IPS-20b (cell line): Measurements from ENCODE around the gene SDS.

ENCODE experiments used
- H3K27ac ChIP-seq: one replicate; pipeline ENCODE4 v1.5.1; 2013; ENCODE audit warnings: low read length
- H3K27me3 ChIP-seq: 2 replicates; pipeline ENCODE4 v1.6.1; 2013; ENCODE audit warnings: mild to moderate bottlenecking, low read length, inconsistent platforms; ENCODE audit not compliant: insufficient read depth
- H3K36me3 ChIP-seq: 2 replicates; pipeline ENCODE4 v1.6.1; 2013; ENCODE audit warnings: low read depth, mild to moderate bottlenecking, inconsistent platforms, low read length, moderate library complexity; ENCODE audit not compliant: insufficient read depth
- H3K4me1 ChIP-seq: 2 replicates; pipeline ENCODE4 v1.6.1; 2013; ENCODE audit warnings: mild to moderate bottlenecking, control low read depth, inconsistent platforms, low read length, moderate library complexity; ENCODE audit not compliant: insufficient read depth
- H3K4me3 ChIP-seq: 2 replicates; pipeline ENCODE4 v1.5.1; 2013; ENCODE audit warnings: mild to moderate bottlenecking, low read length, inconsistent platforms
- H3K9ac ChIP-seq: 2 replicates; pipeline ENCODE4 v1.6.1; 2013; ENCODE audit warnings: low read depth, mild to moderate bottlenecking, inconsistent platforms, low read length, moderate library complexity
- H3K9me3 ChIP-seq: 2 replicates; pipeline ENCODE4 v1.6.1; 2013; ENCODE audit warnings: mild to moderate bottlenecking, low read depth, low read length, inconsistent platforms; ENCODE audit not compliant: insufficient read depth

The SDS gene

GRCh38 chr12:113403435-113404415 is at the start of gene SDS:
SDS (minus strand) TSS chr12:113403887; CDS start chr12:113399708, 4,179 bp downstream.
- H3K9ac ChIP-seq: no peak within 1 kb of the TSS
- no peak within 1 kb of the TSS for H3K4me3 ChIP-seq
- no peak within 1 kb of the TSS for H3K27ac ChIP-seq
- no peaks in the 10 kb centered on the region for H3K36me3 ChIP-seq
- H3K27me3 ChIP-seq: no peaks in the 10 kb centered on the region
- peaks cover 8% of the 10 kb centered on the region; the same call in 1 of the 2 replicates for H3K4me1 ChIP-seq
- H3K9me3 ChIP-seq: no peaks in the 10 kb centered on the region

GRCh38 chr12:113453330-113453729 is 49.6 kb upstream of the SDS start:
- H3K36me3 ChIP-seq: no peaks in the 10 kb centered on the region
- H3K9me3 ChIP-seq: no peaks in the 10 kb centered on the region
- H3K9ac ChIP-seq: no peak overlapping the region
- no peak overlapping the region for H3K4me3 ChIP-seq
- H3K4me1 ChIP-seq: peaks cover 6% of the 10 kb centered on the region
- peaks cover 15% of the 10 kb centered on the region; the same call in 1 of the 2 replicates for H3K27me3 ChIP-seq
- H3K27ac ChIP-seq: no peak overlapping the region

- Histone ChIP-seq H3K27me3 (peaks cover 9% of the 10 kb centered on the region; the same call in 1 of the 2 replicates), H3K9me3 (no peaks in the 10 kb centered on the region), H3K4me3 (no peak overlapping the region), H3K9ac (no peak overlapping the region), H3K4me1 (peaks cover 6% of the 10 kb centered on the region), H3K36me3 (no peaks in the 10 kb centered on the region), H3K27ac (no peak overlapping the region)
Measured at GRCh38 chr12:113452458-113452857, 48.8 kb upstream of the SDS start.

- H3K9me3 ChIP-seq: no peaks in the 10 kb centered on the region
- H3K4me1 ChIP-seq: no peaks in the 10 kb centered on the region
- no peaks in the 10 kb centered on the region for H3K27me3 ChIP-seq
- H3K27ac ChIP-seq: no peak overlapping the region
- no peak overlapping the region for H3K4me3 ChIP-seq
- no peak overlapping the region for H3K9ac ChIP-seq
- no peaks in the 10 kb centered on the region for H3K36me3 ChIP-seq
Measured at GRCh38 chr12:113449839-113450238, 46.2 kb upstream of the SDS start.

GRCh38 chr12:113449299-113449698 is 45.6 kb upstream of the SDS start:
- Histone ChIP-seq H3K4me1 (no peaks in the 10 kb centered on the region), H3K27me3 (no peaks in the 10 kb centered on the region), H3K9me3 (no peaks in the 10 kb centered on the region), H3K4me3 (no peak overlapping the region), H3K36me3 (no peaks in the 10 kb centered on the region), H3K27ac (no peak overlapping the region), H3K9ac (no peak overlapping the region)

GRCh38 chr12:113448873-113449272 is 45.2 kb upstream of the SDS start:
- H3K4me3 ChIP-seq: no peak overlapping the region
- no peaks in the 10 kb centered on the region for H3K27me3 ChIP-seq
- H3K4me1 ChIP-seq: no peaks in the 10 kb centered on the region
- no peak overlapping the region for H3K9ac ChIP-seq
- no peaks in the 10 kb centered on the region for H3K9me3 ChIP-seq
- H3K27ac ChIP-seq: no peak overlapping the region
- H3K36me3 ChIP-seq: no peaks in the 10 kb centered on the region

GRCh38 chr12:113445544-113446171 is 42.0 kb upstream of the SDS start:
- Histone ChIP-seq H3K27me3 (no peaks in the 10 kb centered on the region), H3K4me1 (no peaks in the 10 kb centered on the region), H3K27ac (no peak overlapping the region), H3K4me3 (no peak overlapping the region), H3K9me3 (no peaks in the 10 kb centered on the region), H3K9ac (no peak overlapping the region), H3K36me3 (no peaks in the 10 kb centered on the region)

- Histone ChIP-seq H3K4me3 (no peak overlapping the region), H3K27ac (no peak overlapping the region), H3K9me3 (no peaks in the 10 kb centered on the region), H3K36me3 (no peaks in the 10 kb centered on the region), H3K4me1 (no peaks in the 10 kb centered on the region), H3K27me3 (no peaks in the 10 kb centered on the region; the same call in none of the 2 replicates), H3K9ac (no peak overlapping the region)
Measured at GRCh38 chr12:113443030-113443539, 39.4 kb upstream of the SDS start.

- H3K9me3 ChIP-seq: no peaks in the 10 kb centered on the region
- no peaks in the 10 kb centered on the region for H3K4me1 ChIP-seq
- H3K27me3 ChIP-seq: no peaks in the 10 kb centered on the region; the same call in none of the 2 replicates
Measured at GRCh38 chr12:113440947-113441782, 37.5 kb upstream of the SDS start.

GRCh38 chr12:113440336-113440735 is 36.6 kb upstream of the SDS start:
- H3K27me3 ChIP-seq: no peaks in the 10 kb centered on the region; the same call in none of the 2 replicates
- H3K9ac ChIP-seq: no peak overlapping the region
- no peak overlapping the region for H3K27ac ChIP-seq
- H3K36me3 ChIP-seq: no peaks in the 10 kb centered on the region
- no peaks in the 10 kb centered on the region for H3K9me3 ChIP-seq
- no peaks in the 10 kb centered on the region for H3K4me1 ChIP-seq
- H3K4me3 ChIP-seq: no peak overlapping the region

More at GRCh38 chr12:113440947-113441782, 37.5 kb upstream of the SDS start:
- no peak overlapping the region for H3K27ac ChIP-seq
- H3K9ac ChIP-seq: no peak overlapping the region
- H3K4me3 ChIP-seq: no peak overlapping the region
- no peaks in the 10 kb centered on the region for H3K36me3 ChIP-seq

GRCh38 chr12:113439606-113440030 is 35.9 kb upstream of the SDS start:
- no peaks in the 10 kb centered on the region for H3K4me1 ChIP-seq
- H3K4me3 ChIP-seq: no peak overlapping the region
- no peaks in the 10 kb centered on the region; the same call in none of the 2 replicates for H3K27me3 ChIP-seq
- no peaks in the 10 kb centered on the region for H3K36me3 ChIP-seq
- no peaks in the 10 kb centered on the region for H3K9me3 ChIP-seq
- H3K9ac ChIP-seq: no peak overlapping the region
- no peak overlapping the region for H3K27ac ChIP-seq
